ENCODE data around the gene EFNA5. TPM values are rescaled to one million over a fixed set of nuclear protein-coding genes. Genes with fewer than 3 reads are reported as not detected.

Gene EFNA5
- total and polyA plus RNA-seq, 5 experiments from 2014 or later, result 0.03 TPM; not detected in 4

DNA sequence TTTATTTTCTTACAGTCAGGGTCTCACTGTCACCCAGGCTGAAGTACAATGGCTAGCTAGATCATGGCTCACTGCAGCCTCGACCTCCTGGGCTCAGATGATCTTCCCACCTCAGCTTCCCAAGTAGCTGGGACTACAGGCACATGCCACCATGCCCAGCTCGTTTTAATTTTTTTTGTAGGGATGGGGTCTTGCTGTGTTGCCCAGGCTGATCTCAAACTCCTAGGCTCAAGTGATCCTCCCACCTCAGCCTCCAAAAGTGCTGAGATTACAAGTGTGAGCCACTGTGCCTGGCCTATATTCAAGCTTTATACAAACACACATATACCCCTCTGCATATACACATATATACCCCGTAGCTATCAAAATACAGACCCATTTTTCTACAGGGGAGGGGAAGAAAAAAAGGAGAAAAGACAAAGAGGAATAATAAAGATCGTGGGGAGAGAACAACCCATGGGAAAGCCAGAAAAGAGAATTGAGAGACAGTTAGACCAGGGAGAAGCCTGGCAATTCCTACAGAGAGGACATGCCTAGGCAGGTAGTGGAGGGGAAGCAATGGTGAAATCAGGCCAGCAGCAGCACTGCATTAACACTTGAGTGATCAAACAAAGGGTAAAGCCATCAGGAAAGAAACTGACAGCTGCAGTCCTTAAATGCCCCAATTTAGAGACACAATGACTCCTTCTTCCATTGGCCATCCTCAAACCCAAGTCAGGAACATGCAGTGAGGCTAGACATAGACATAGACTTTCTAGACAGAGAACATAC lies 102.7 kb downstream of the EFNA5 start:
- no peaks in the 10 kb centered on the region for H3K9me3 Mint-ChIP-seq
- POLR2A ChIA-PET, result interaction anchor here (0.5 kb wide), 1 partner anchor 10 kb away, joined by 3 read pairs; no protein-coding TSS in a partner anchor
- H3K4me3 Mint-ChIP-seq, result no peak overlapping the region
- peaks cover 3 to 22% (median 13%) of the 10 kb centered on the region in 4 donors for H3K4me1 Mint-ChIP-seq
- H3K27me3 Mint-ChIP-seq, result peaks cover 2 to 38% (median 12%) of the 10 kb centered on the region in 5 donors
- H3K36me3 Mint-ChIP-seq, result no peaks in the 10 kb centered on the region
- ATAC-seq (no peak), DNase-seq (no peak)
- no peak overlapping the region for H3K27ac Mint-ChIP-seq

DNA sequence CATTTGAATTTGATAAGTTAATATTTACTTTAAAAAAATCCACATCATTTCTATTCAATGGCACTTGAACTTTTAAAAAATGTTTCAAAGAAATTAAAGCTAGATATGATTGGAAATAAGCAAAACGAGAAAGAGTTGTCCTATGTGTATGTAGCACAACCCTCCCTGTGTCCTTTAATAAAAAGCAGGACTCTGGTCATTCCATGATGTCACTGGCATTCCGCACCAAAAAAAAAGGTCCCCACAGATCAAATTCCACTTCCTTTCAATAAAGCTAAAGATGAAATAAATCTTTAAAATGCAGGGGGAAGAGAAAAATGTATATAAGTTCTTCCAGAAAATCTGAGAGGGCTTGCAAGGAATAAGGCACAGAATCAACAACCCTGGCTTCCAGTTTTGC lies 103.8 kb downstream of the EFNA5 start:
- POLR2A ChIA-PET, result no interaction called here
- no peak overlapping the region for H3K27ac Mint-ChIP-seq
- peaks cover under 1 to 19% (median 11%) of the 10 kb centered on the region in 4 donors for H3K4me1 Mint-ChIP-seq
- ATAC-seq (no peak), DNase-seq (no peak)
- peaks cover 2 to 27% (median 11%) of the 10 kb centered on the region in 5 donors for H3K27me3 Mint-ChIP-seq
- no peaks in the 10 kb centered on the region for H3K9me3 Mint-ChIP-seq
- no peaks in the 10 kb centered on the region for H3K36me3 Mint-ChIP-seq
- H3K4me3 Mint-ChIP-seq, result no peak overlapping the region

DNA sequence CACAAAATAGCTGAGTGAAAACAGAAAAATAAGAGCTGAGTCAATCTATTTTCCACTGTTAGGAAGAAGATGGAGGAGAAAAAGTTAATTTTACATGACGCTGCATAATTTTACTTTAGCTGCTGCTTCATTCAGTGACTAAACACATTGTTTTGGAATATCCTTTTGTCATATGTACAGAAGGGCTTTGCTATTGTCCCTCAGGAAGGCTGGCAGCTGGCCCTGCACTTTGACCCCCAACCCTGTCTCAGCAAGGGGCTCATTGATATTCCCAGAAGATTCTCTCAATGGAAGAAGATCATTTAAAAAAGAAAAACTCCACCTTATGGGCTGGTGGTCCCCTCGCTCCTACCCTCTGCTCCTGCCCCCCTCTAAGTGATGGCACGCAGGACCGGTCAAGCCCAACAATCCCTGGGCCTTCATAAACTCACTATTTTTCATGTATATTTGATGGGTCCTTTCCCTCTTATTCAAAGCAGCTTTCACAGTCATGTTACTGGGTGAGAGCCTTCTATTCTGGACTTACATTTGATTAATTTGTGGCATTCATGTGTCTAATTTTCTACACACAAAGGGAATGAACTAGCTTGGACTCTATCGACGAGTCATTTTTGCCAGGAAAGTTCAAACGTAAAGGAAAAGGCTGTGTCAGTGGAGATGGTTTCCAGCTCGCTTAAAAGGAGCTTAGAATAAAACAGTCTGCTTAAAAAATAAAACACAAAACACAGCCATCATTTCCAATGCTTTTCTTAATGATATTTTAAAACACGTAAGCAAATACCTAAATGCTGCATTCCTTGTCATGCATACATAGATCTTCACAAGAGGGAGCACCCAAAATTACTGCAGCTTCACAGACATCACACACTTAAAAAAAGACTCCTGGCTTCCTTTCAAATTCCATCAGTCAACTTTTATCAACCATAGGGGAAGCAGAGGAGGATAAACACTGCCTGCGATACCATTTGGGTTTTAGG lies 104.7 kb downstream of the EFNA5 start:
- POLR2A ChIA-PET, result no interaction called here
- Mint-ChIP-seq H3K27me3 (peaks cover 2 to 26% (median 10%) of the 10 kb centered on the region in 5 donors), H3K27ac (no peak overlapping the region), H3K4me3 (no peak overlapping the region), H3K36me3 (no peaks in the 10 kb centered on the region), H3K4me1 (peaks cover 0 to 10% (median 5%) of the 10 kb centered on the region in 4 donors), H3K9me3 (no peaks in the 10 kb centered on the region)
- DNase-seq (no peak), ATAC-seq (no peak)

GRCh38 chr5:107564931-107565372 lies 105.8 kb downstream of the EFNA5 start:
- Mint-ChIP-seq H3K9me3 (no peaks in the 10 kb centered on the region), H3K4me1 (no peaks in the 10 kb centered on the region)
- POLR2A ChIA-PET, result no interaction called here

DNA sequence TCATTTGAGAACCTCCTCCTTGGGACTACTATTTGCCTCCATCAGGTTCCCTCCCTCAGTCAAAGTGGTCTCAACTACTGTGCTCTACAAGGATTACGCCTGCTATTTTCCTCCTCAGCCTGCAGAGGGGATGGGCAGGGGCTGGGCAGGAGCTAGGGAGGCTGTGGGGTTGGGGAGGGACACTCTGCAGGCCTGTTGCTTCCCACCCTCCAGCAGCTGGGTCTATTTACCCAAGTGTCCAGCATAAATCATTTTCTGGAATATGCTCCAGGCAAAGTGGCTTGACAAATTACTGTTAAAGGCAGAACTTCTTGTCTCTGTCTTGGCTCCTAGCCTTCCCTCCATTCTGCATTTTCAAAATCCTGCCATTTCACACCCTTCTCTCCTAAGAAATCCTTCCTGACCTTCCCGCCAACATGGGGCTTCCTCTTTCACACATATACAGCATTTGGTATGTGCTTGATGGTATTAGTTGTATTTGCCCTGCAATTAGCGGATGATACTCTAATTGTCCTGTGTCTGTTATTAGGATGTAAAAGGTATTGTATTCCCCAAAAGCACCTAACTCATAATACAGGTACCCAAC lies 106.7 kb downstream of the EFNA5 start:
- Mint-ChIP-seq H3K36me3 (no peaks in the 10 kb centered on the region), H3K9me3 (no peaks in the 10 kb centered on the region), H3K4me1 (no peaks in the 10 kb centered on the region), H3K4me3 (no peak overlapping the region), H3K27ac (no peak overlapping the region), H3K27me3 (peaks cover 2 to 26% (median 11%) of the 10 kb centered on the region in 5 donors)
- ATAC-seq (no peak), DNase-seq (no peak)
- POLR2A ChIA-PET, result no interaction called here

More at GRCh38 chr5:107564931-107565372, 105.8 kb downstream of the EFNA5 start:
- no peaks in the 10 kb centered on the region for H3K36me3 Mint-ChIP-seq
- H3K4me3 Mint-ChIP-seq, result no peak overlapping the region
- peaks cover 2 to 26% (median 11%) of the 10 kb centered on the region in 5 donors for H3K27me3 Mint-ChIP-seq
- no peak for DNase-seq
- no peak overlapping the region for H3K27ac Mint-ChIP-seq
- ATAC-seq, result no peak

GRCh38 chr5:107560377-107560776 lies 110.4 kb downstream of the EFNA5 start:
- Mint-ChIP-seq H3K4me3 (no peak overlapping the region), H3K4me1 (no peaks in the 10 kb centered on the region), H3K27ac (no peak overlapping the region), H3K36me3 (no peaks in the 10 kb centered on the region), H3K27me3 (peaks cover 0 to 29% (median 10%) of the 10 kb centered on the region in 5 donors), H3K9me3 (no peaks in the 10 kb centered on the region)
- no peak for DNase-seq
- POLR2A ChIA-PET, result no interaction called here
- no peak for ATAC-seq

- no peak overlapping the region for H3K4me3 Mint-ChIP-seq
- H3K27me3 Mint-ChIP-seq, result peaks cover 0 to 17% (median 8%) of the 10 kb centered on the region in 5 donors
- DNase-seq (no peak), ATAC-seq (no peak)
- H3K36me3 Mint-ChIP-seq, result no peaks in the 10 kb centered on the region
- H3K4me1 Mint-ChIP-seq, result no peaks in the 10 kb centered on the region
- POLR2A ChIA-PET, result interaction anchor here (0.7 kb wide), 1 partner anchor 10 kb away, joined by 3 read pairs; no protein-coding TSS in a partner anchor
- no peaks in the 10 kb centered on the region for H3K9me3 Mint-ChIP-seq
- H3K27ac Mint-ChIP-seq, result no peak overlapping the region
These were observed 111.8 kb downstream of the EFNA5 start for GRCh38 chr5:107558823-107559375.

GRCh38 chr5:107557051-107557658 lies 113.6 kb downstream of the EFNA5 start:
- H3K36me3 Mint-ChIP-seq, result no peaks in the 10 kb centered on the region
- POLR2A ChIA-PET, result no interaction called here
- H3K9me3 Mint-ChIP-seq, result no peaks in the 10 kb centered on the region
- H3K27ac Mint-ChIP-seq, result no peak overlapping the region
- DNase-seq (no peak), ATAC-seq (no peak)
- no peaks in the 10 kb centered on the region for H3K4me1 Mint-ChIP-seq
- no peak overlapping the region for H3K4me3 Mint-ChIP-seq
- H3K27me3 Mint-ChIP-seq, result peaks cover 0 to 12% (median 3%) of the 10 kb centered on the region in 5 donors

DNA sequence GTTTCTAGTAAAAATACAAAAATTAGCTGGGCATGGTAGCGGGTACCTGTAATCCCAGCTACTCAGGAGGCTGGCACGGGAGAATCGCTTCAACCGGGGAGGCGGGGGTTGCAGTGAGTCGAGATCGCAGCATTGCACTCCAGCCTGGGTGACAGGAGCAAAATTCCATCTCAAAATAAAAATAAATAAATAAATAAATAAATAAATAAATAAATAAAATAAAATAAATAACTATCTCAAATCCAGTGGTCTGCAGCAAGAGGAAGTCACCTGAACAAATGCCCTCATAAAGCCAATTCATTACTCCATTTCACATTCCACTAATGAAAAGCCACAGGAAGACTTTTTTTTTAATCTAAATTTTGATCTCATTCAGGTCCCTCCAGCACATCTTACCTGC lies 114.2 kb downstream of the EFNA5 start:
- DNase-seq (no peak), ATAC-seq (no peak)
- Mint-ChIP-seq H3K27ac (no peak overlapping the region), H3K4me1 (no peaks in the 10 kb centered on the region), H3K36me3 (no peaks in the 10 kb centered on the region), H3K4me3 (no peak overlapping the region), H3K9me3 (no peaks in the 10 kb centered on the region), H3K27me3 (peaks cover 0 to 18% (median 3%) of the 10 kb centered on the region in 5 donors)
- POLR2A ChIA-PET, result no interaction called here

- POLR2A ChIA-PET, result no interaction called here
- Mint-ChIP-seq H3K27me3 (peaks cover 0 to 22% (median 3%) of the 10 kb centered on the region in 5 donors), H3K4me1 (no peaks in the 10 kb centered on the region), H3K4me3 (no peak overlapping the region), H3K9me3 (no peaks in the 10 kb centered on the region), H3K27ac (no peak overlapping the region), H3K36me3 (no peaks in the 10 kb centered on the region)
- ATAC-seq (no peak), DNase-seq (no peak)
These were observed 115.2 kb downstream of the EFNA5 start for GRCh38 chr5:107555425-107556090.

GRCh38 chr5:107554776-107555424 lies 115.8 kb downstream of the EFNA5 start:
- ATAC-seq (no peak), DNase-seq (no peak)
- H3K9me3 Mint-ChIP-seq, result no peaks in the 10 kb centered on the region
- H3K4me3 Mint-ChIP-seq, result no peak overlapping the region
- no peaks in the 10 kb centered on the region for H3K36me3 Mint-ChIP-seq
- no peak overlapping the region for H3K27ac Mint-ChIP-seq
- POLR2A ChIA-PET, result no interaction called here
- no peaks in the 10 kb centered on the region for H3K4me1 Mint-ChIP-seq
- H3K27me3 Mint-ChIP-seq, result peaks cover 0 to 22% (median 3%) of the 10 kb centered on the region in 5 donors
